Stimulated activated CD8-positive, alpha-beta memory T cell treated with anti-CD3 and anti-CD28 coated beads, Interleukin-15, amount 100 ng/mL, for 1 hour (primary cell): ENCODE results near the gene USP28.

Source experiments
- DNase-seq: peaks from one replicate; pipeline ENCODE4 v3.0.0-alpha.2; 2020; ENCODE audit warnings: low read depth

Gene USP28

DNA sequence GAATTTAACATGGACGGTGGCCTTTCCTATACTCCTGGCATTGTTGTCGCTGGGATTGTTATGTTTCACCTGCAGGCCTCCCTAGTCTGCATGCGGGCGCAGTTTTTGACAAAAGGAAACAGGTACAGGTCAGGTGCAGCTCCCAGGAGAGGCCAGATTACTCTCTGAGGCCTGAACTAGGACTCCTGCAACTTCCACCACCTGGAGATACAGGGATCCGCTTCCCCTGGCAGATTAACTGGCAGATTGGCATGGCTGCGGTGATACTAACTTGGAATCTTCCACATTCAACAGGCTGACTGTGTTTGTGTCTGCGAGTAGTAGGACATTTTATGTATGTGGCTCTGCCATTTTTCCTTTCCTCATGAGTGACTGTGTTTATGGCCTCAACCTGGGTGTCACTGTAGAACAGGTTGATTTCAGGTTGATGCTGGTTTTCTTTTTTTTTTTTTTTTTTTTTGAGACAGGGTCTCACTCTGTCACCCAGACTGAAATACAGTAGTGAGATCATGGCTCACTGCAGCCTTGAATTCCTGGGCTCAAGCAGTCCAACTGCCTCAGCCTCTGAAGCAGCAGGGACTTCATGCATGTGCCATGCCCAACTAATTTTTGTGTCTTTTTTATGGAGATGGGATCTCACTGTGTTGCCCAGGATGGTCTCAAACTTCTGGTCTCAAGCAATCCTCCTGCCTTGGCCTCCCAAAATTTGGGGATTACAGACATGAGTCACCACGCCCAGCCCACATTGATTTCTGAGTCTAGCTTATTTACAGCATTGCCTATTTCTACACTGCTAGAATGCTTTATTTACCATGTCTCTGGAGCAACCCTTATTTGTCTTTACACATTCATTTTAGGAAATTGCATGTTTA, 1.7 kb upstream of the USP28 start:
- DNase-seq = no peak

DNA sequence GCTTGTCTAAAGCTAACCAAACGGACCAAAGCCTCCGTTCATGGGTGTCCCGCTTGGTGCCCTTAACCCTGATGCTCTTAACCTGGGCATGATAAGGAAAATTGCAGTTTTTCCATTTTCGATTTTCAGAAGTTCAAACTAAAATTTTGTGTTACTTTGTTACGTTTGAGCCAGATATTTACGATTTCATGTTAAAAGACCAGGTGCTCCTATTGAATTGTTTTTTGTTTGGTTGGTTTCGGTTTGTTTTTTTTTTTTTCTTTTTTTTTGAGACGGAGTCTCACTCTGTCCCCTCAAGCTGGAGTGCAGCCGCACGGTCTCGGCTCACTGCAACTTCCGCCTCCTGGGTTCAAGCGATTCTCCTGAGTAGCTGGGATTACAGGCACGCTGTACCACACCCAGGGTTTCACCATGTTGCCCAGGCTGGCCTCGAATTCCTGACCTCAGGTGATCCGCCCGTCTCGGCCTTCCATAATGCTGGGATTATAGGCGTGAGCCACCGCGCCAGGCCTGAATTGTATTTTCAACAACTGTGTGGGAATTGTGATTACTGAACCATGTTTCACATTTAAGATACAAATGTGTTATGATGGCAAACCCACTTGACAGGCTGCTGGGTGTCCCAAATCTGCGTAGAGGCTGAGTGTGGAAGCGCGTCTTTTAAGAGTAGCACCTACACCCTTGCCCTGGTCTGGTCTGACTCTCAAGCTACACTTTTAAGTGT, 864 bp upstream of the USP28 start:
- DNase-seq = no peak

DNA sequence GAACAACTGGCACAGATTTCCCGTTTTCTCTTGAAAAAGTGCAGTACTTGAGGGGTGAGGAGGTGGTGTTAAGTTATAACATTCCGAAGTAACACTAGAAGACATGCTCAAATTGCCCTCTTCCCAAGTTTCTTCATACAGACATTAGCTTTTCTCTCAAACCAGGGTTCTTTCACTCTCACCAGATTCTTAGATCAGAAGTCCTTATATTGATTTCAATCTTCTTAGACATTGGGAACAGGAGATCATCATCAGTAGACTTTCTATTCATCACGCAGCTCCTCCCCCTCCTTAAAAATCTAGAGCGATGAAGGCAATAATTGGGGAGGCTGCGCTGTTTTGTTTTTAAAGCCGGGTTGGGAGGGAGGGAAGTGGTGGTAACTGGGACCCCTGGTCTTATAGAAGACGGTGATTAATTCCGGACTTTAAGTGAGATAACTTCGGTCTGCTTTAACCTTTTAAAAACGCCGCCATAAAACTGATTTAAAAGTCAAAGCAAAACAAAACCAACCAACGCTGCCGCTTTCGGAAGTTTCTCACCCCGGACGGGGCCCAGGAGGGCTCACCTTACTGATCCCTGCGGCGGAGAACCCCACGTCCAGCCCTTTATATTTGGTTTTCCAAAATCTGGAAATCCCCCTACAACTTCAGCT, 665 bp downstream of the USP28 start:
- no peak for DNase-seq

DNA sequence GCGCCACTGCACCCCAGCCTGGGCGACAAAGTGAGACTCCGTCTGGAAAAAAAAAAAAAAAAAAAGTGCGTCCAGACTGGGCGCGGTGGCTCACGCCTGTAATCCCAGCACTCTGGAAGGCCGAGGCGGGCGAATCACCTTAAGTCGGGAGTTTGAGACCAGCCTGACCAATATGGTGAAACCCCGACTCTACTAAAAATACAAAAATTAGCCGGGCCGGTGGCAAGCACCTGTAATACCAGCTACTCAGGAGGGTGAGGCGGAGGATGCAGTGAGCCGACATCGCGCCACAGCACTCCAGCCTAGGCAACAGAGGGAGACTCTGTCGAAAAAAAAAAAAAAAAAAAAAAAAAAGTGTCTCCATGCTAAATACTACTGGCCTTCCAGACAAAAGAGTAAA, 1.3 kb downstream of the USP28 start:
- no peak for DNase-seq

DNA sequence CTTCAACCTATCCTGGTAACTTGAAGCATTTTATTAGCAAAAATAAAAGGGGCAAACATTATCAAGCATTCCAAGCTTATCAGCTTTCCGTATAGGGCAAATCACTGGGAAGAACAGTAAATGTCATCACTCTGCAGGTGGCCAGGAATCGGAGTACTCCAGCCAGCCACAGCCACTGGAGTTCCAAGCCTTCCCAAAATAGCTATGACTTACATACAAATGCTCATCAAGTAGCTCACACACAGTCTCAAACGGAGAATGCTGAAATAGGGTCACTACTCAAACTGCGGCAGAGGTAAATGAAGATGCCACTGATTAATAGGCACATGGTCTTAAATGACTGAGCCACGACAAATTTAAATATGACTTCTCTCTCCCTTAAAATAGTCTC, 2.1 kb downstream of the USP28 start:
- no peak for DNase-seq

DNA sequence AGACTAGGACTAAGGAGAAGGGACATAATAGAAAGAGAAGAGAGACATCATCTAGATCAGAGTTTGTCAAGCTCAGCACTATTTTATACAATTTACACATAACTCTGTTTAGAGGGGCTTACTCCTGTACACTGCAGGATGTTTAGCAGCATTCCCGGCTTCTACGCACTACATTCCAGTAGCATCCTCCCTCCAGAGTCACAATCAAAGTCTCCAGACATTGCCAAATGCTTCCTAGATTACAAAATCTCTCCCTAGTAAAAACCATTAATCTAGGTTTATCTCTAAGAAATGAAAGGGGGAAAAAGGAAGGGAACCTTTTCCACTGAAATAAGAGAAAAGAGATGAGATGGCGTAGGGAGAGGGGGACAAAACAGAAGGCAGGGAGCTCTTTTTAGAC, 4.0 kb downstream of the USP28 start:
- no peak for DNase-seq

DNA sequence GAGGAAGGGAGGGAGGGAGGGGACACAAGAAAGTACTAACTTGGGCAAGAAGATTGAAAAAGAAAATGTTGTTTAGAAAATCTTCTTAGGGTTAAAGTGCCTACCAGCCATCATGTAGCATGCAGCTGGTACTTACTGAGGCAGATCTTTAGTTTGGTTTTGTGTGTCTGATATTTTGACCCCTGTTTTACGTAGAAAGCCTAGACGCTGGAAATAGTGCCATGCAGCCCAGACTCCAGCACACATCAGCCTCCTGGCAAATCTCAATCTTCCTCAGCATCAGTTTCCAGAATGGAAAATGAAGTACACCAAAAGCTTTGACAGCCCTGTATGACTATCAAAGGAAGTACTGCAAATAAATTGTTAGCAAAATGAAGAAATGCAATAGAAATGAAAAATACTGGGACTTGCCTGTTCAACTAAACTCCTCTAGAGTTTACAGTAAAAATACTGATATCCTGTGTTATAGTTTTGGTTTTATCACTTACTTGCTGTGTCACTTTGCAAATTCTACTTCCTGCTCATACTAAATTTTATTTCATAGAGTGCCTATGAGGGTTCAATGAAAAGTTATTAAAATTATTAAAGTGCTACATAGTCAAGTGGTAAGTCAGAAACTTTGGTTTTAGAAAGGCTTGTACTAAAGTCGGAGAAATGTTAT, 7.4 kb downstream of the USP28 start:
- no peak for DNase-seq

DNA sequence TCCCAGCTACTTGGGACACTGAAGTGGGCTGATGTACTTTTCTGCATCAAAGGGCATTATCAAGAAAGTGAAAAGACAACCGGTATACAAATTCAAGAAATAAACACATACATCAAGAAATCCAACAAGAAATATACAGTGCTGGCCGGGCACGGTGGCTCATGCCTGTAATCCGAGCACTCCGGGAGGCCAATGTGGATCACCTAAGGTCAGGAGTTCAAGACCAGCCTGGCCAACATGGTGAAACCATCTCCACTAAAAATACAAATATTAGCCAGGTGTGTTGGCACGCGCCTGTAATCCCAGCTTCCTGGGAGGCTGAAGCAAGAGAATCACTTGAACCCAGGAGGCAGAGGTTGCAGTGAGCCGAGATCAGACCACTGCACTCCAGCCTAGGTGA, 9.5 kb downstream of the USP28 start:
- no peak for DNase-seq

DNA sequence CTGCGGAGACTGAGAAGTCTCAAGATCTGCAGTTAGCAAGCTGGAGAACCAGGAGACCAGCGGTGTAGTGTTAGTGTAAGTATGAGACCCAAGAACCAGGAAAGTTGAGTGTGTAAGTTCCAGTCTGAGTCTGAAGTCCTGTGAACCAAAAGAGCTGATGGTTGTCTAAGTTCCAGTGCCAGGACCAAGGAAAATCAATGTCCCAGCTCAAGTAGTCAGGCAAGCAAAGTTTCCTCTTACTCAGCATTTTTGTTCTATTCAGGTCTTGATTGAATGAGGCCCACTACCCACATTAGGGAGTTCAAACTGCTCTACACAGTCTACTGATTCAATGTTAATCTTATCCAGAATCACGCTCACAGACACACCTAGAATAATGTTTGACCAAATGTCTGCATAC, 11.0 kb downstream of the USP28 start:
- DNase-seq = no peak

DNA sequence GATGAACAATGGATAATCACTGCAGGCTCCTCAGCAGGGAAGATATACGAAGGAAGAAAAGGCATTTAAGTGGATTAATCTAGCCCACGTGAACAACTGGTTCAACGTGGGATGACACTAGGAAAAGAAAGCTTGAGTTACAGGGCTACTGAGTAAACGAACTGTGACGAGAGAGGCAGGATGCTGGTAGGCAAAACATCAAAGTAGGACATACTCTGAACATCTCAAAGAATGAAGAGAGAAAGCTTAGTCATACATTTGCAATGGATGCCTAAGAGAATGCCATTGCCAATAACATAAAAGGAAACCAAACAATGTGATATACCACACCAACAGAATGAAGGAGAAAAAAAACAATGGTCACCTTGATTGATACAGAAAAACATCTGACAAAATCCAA, 12.9 kb downstream of the USP28 start:
- DNase-seq = no peak

DNA sequence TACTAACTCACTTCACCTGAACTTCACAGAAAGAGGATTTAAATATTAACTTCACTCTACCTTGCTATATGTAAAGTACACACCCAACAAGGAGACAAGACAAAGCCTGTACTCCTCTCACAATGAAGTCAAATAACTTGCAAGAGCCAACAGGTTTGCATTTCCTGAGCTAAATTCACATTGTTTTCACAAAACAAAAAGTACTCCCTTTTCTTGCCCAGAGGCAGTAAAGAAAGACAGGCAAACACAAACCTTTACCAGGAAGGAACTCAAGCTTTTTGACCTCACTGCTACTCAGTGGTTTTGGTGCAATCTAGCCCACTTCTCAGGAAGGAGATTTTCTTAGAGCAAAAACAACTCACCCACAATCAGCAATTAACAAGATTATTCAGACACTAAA, 15.7 kb downstream of the USP28 start:
- DNase-seq = no peak

DNA sequence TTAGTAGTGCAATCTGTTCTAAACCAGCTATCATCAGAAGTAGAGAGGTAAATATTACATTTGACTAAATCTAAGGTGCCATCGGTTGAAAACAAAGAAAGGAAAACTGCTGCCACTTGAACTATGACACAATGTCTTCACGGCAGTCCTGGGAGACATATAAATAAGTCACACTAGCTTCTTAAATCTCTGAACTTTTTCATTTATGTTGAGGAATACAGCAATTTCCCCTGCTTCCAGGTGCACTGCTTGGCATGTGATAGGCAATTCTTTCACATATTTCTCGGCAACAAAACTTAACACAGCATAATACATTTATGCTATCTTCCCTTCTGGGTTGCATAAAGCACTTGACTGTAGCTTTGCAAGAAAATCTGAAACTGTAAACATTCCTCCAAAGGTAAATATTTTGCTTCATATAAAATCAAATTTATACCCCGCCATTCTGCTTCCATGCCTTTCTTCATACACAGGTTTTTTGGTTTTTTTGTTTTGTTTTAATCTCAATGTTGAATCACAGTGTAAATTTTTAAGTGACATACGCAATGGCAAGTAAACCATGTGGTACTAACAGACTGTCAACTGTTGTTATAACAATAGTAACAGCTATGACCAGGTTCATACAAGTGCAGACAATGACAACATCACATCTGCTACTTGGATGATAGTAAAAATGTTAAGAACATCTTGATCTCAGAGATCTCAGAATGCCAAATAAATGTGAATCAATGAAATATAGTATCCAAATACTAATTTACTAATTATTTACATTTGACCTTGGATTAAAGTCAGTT, 18.2 kb downstream of the USP28 start:
- no peak for DNase-seq

DNA sequence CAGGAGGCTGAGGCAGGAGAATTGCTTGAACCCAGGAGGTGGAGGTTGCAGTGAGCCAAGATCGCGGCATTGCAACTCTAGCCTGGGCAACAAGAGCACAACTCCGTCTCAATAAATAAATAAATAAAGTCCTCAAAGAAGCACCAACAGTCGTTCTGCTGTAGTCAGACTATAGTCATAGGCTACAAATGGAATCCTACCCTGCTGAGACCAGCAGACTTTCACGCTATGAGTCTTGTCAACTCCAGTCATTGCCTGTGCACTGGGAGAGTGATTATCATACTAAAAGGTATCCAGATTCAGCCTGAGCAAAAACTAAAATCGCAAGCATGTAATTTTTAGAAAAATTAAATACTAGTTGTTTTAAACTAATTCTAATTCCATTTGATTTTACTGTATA, 19.6 kb downstream of the USP28 start:
- DNase-seq = no peak

DNA sequence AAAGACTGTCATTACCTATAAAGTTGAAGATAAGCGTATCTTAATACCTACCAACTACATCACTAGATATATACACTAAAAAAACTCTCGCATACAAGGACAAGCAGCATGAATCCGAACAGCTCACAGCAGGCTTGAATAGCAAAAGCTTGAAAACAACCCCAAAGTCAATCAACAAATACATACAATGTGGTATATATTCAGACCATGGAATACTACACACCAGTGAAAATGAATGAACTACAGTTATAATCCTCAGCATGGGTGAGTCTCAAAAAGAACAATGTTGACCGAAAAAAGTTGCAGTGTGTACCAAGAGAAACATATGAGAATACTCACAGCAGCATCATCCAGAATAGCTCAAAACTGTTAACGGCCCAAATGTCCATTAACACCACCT, 25.2 kb downstream of the USP28 start:
- no peak for DNase-seq

DNA sequence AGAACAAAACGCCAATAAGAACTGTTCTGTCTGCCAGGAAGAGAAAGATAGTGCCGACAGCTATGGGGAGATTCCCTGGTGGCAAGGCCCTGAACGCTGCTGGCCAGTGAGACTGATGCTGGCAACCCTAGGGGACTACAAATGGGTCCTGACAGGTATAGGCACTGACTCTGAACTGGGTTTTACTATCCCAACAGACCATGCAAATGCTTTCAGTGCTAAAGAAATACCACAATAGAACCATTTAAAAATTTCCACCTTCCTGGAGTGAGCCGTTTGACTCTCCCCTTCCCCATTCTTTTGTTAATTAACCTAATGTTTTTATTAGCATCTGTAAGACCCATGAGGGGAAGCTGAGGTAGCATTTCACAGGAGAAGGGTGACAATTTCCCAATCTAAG, 25.7 kb downstream of the USP28 start:
- no peak for DNase-seq

DNA sequence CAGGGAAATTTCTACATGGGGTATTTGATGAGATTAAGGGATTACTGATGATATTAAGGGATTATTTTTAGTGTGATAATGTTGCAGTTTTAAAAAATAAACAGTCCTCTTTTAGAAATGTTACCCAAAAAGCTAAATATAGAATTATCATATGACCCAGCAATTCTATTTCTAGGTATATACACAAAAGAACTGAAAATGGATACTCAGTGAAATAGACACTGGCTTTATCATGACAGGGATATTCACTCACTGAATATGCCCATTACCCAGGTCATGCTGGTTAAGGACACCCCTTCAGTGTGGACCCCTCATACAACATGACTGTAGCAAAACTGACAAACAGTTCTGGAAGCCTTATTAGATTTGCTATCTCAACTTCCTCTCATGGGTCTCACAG, 27.8 kb downstream of the USP28 start:
- no peak for DNase-seq

DNA sequence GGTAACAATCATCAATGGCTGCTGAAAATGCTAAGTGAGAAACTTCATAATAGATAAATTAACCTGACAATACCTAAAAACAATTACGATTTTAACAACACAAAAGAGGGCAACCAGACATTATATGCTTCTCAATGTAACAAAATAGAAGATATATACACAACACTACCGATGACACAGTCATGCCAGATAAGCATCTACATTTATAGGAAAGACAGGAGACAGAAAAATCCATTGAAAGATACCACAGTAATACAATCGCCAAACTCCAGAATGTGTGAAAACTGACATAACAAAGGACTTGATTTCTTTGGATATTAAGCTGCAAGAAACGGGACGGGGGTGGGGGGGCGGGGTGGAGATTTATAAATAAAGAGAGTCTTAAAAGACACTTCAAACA, 28.3 kb downstream of the USP28 start:
- DNase-seq = no peak

DNA sequence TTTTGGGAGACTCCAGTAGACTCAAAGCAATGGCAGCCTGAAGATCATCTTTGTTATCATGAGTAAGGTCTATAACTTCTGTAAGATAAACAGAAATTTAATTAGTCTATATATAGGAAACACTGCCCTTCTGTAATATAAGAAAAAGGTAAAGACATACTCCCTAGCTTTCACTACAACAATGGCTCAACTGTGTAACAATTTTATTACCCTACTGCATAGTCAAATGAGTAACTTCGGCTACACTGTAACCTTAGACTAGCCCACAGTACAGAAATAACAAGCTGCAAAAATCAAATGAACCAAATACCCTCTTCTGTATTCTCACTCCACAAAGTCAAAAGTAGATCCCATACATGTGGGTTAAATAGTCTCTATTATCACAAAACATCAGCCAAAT, 33.7 kb downstream of the USP28 start:
- DNase-seq = no peak

DNA sequence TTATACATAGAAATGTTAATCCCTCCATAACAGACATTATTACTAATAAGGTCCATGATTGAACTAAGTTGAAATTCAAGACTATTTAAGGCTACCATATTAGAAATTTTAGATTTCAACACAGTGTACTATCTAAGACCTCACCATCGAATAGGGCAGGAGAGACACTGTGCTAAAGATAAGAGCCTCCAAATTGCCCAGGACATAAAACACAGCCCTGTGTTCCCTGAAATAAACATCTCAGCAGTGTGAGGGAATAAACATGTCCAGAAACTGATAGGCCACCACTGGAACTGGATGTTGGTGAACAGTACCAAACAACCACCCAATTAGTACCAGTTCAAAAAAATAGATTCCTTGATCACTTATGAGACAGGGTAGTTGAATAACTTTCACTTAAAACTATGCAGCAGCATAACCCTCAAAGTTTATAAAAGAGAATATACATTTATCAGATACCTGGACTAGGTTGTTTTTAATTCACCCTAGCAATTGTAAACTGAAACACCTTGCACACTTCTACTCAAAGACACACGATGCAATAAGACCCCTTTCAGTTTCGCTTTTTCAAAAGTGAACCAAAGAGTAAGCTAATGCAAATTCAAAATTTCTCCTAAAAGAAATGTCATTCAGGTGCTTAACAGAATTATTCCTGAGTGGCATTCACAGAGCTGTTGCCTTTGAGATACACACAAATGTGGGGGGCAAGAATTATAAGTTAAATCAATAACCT, 34.3 kb downstream of the USP28 start:
- DNase-seq = no peak

DNA sequence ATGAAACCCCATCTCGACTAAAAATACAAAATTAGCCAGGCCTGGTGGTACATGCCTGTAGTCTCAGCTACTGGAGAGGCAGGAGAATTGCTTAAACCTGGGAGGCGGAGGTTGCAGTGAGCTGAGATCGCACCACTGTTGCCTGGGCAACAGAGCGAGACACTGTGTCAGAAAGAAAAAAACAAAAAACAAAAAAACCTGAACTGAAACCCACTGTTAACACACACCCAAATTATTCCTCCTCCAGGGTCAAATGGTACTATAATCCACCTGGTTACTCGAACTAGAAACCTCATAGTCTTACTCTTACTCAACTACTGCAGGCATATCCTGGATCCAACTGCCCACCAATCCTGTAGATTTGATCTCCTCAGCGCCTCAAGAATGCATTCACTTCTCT, 35.5 kb downstream of the USP28 start:
- DNase-seq = no peak

DNA sequence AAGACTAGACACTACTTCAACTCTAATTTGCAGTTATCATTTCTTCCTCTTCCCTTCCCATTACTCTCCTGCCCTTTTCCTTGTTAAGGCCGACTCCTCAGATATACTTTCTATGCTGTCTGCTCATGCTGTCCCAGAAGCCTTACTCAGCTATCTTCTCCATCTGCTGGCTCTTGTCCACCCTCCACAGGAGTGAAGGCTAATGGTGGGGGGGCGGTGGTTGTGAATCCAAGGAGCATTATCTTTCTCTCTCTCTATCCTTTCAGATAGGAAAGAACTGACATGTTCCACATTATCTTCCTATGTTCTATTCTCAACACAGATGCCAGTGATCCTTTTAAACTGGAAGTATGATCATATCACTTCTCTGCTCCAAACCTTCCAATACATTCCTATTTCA, 37.4 kb downstream of the USP28 start:
- DNase-seq = no peak
